Measurements from ENCODE around the gene ARFGAP3.

- TF ChIP-seq EZH2 (IDR thresholded peaks at IDR 0.05; ENCODE audit: low read depth, unreplicated experiment) (no peak), CREB1 (CRISPR knock-in tag; IDR thresholded peaks at IDR 0.05; ENCODE audit: low read depth) (no peak), JUNB (IDR thresholded peaks at IDR 0.05; ENCODE audit: unreplicated experiment) (no peak), NANOG (IDR thresholded peaks at IDR 0.05; ENCODE audit: borderline replicate concordance) (no peak), POLR2AphosphoS5 (IDR thresholded peaks at IDR 0.05; ENCODE audit: low read depth) (no peak), EZH2phosphoT487 (IDR thresholded peaks at IDR 0.05; ENCODE audit: unreplicated experiment) (no peak), ZNF114 (CRISPR knock-in tag; IDR thresholded peaks at IDR 0.05) (no peak), STAT1 (IDR thresholded peaks at IDR 0.05; ENCODE audit: unreplicated experiment) (no peak), ETS1 (IDR thresholded peaks at IDR 0.05) (no peak), ZNF331 (CRISPR knock-in tag; IDR thresholded peaks at IDR 0.05; ENCODE audit: low read depth) (no peak)
- TF ChIP-seq, protein P1, sequence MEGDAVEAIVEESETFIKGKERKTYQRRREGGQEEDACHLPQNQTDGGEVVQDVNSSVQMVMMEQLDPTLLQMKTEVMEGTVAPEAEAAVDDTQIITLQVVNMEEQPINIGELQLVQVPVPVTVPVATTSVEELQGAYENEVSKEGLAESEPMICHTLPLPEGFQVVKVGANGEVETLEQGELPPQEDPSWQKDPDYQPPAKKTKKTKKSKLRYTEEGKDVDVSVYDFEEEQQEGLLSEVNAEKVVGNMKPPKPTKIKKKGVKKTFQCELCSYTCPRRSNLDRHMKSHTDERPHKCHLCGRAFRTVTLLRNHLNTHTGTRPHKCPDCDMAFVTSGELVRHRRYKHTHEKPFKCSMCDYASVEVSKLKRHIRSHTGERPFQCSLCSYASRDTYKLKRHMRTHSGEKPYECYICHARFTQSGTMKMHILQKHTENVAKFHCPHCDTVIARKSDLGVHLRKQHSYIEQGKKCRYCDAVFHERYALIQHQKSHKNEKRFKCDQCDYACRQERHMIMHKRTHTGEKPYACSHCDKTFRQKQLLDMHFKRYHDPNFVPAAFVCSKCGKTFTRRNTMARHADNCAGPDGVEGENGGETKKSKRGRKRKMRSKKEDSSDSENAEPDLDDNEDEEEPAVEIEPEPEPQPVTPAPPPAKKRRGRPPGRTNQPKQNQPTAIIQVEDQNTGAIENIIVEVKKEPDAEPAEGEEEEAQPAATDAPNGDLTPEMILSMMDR (conservative IDR thresholded peaks at IDR 0.05; ENCODE audit: low read depth in 2 of 2), result no peak
- TF ChIP-seq, protein P2, sequence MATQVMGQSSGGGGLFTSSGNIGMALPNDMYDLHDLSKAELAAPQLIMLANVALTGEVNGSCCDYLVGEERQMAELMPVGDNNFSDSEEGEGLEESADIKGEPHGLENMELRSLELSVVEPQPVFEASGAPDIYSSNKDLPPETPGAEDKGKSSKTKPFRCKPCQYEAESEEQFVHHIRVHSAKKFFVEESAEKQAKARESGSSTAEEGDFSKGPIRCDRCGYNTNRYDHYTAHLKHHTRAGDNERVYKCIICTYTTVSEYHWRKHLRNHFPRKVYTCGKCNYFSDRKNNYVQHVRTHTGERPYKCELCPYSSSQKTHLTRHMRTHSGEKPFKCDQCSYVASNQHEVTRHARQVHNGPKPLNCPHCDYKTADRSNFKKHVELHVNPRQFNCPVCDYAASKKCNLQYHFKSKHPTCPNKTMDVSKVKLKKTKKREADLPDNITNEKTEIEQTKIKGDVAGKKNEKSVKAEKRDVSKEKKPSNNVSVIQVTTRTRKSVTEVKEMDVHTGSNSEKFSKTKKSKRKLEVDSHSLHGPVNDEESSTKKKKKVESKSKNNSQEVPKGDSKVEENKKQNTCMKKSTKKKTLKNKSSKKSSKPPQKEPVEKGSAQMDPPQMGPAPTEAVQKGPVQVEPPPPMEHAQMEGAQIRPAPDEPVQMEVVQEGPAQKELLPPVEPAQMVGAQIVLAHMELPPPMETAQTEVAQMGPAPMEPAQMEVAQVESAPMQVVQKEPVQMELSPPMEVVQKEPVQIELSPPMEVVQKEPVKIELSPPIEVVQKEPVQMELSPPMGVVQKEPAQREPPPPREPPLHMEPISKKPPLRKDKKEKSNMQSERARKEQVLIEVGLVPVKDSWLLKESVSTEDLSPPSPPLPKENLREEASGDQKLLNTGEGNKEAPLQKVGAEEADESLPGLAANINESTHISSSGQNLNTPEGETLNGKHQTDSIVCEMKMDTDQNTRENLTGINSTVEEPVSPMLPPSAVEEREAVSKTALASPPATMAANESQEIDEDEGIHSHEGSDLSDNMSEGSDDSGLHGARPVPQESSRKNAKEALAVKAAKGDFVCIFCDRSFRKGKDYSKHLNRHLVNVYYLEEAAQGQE (IDR thresholded peaks at IDR 0.05; ENCODE audit: unreplicated experiment), result no peak
Observed at GRCh38 chr22:42878561-42879305, 21.7 kb upstream of the ARFGAP3 start.

Data from GM23338 (cell line).